ENCODE measurements around the gene SPAG16. TPM values are rescaled to one million over a fixed set of nuclear protein-coding genes. Genes with fewer than 3 reads are reported as not detected.
A peak's percentile ranks its signal among the peaks of the same experiment; 100 is the strongest.

Gene SPAG16
- polyA plus RNA-seq, 1 of the 3 experiments (the other 2 are of a cell fraction) = 29.5 TPM

DNA sequence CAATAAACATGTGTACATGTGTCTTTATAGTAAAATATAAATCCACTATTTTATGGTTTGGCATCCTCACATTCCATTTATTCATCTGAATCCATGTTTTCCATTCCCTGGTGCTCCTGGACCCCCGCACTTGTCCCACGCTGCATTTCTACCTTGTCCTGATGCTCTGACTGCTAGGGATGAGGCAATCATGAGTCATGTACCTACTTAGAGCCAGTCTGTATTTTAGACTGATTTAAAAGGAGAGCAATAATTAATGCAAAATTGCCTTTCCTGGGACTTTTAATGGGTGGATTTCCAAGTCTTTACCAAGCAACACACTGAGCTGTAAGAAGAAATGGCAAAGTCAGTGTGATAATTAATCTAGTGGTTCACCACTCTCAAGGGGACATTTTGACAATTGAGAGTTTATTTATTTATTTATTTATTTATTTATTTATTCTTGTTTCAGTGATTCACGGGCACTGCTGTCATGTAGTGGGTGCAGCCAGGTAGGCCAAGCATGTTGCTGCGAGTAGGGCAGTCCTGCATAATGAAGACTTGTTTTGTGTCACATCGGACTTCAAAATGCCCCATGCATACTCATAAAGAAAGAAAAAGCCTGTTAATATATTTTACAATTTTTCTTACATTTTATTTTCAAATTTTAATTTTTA is 707.3 kb downstream of the SPAG16 start:
- WGBS (ENCODE audit: low lambda C conversion rate) = 93% methylated on average over 5 of the region's 5 CpGs
- H3K36me3 ChIP-seq (replicated peaks in 1 of 2; ENCODE audit: control insufficient read depth in 1 of 2, insufficient read depth in 2 of 2, low read length in 1 of 2) = no peaks in the 10 kb centered on the region
- H3F3A ChIP-seq (replicated peaks; ENCODE audit: insufficient read depth) = peaks cover 8% of the 10 kb centered on the region
- H3K79me2 ChIP-seq (ENCODE audit: insufficient read depth) = no peaks in the 10 kb centered on the region
- CTCF ChIA-PET = no interaction called here
- H2AFZ ChIP-seq (ENCODE audit: low read depth) = no peak overlapping the region
- no peak overlapping the region for H3K9ac ChIP-seq
- peaks cover 0 to 16% of the 10 kb centered on the region in 2 experiments for H3K4me1 ChIP-seq (ENCODE audit: control insufficient read depth in 1 of 2, insufficient read depth in 2 of 2, low read depth in 1 of 2, low read length in 1 of 2)
- H3K4me2 ChIP-seq = no peak overlapping the region
- H3K4me3 ChIP-seq (ENCODE audit: low read depth in 2 of 2, low read length in 1 of 2) = no peak overlapping the region
- DNase-seq = no peak
- H3K9me2 ChIP-seq = no peaks in the 10 kb centered on the region; the same call in 1 of the 2 replicates
- H3K27me3 ChIP-seq (ENCODE audit: insufficient read depth) = no peaks in the 10 kb centered on the region
- no peaks in the 10 kb centered on the region for H3K9me3 ChIP-seq
- no peaks in the 10 kb centered on the region for H4K20me1 ChIP-seq (ENCODE audit: insufficient read depth)
- TF ChIP-seq, protein P1, sequence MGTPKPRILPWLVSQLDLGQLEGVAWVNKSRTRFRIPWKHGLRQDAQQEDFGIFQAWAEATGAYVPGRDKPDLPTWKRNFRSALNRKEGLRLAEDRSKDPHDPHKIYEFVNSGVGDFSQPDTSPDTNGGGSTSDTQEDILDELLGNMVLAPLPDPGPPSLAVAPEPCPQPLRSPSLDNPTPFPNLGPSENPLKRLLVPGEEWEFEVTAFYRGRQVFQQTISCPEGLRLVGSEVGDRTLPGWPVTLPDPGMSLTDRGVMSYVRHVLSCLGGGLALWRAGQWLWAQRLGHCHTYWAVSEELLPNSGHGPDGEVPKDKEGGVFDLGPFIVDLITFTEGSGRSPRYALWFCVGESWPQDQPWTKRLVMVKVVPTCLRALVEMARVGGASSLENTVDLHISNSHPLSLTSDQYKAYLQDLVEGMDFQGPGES (IDR thresholded peaks at IDR 0.05; ENCODE audit: low read depth, low read length) = no peak
- 0 out of 2 replicates have a peak, but pooled peaks have one; percentile 10 for TF ChIP-seq FOSL2 (IDR thresholded peaks at IDR 0.05; ENCODE audit: borderline replicate concordance, low read depth)
- H3K27ac ChIP-seq (ENCODE audit: low read depth in 2 of 2, low read length in 1 of 2) = no peak overlapping the region
- POLR2A ChIA-PET = no interaction called here

DNA sequence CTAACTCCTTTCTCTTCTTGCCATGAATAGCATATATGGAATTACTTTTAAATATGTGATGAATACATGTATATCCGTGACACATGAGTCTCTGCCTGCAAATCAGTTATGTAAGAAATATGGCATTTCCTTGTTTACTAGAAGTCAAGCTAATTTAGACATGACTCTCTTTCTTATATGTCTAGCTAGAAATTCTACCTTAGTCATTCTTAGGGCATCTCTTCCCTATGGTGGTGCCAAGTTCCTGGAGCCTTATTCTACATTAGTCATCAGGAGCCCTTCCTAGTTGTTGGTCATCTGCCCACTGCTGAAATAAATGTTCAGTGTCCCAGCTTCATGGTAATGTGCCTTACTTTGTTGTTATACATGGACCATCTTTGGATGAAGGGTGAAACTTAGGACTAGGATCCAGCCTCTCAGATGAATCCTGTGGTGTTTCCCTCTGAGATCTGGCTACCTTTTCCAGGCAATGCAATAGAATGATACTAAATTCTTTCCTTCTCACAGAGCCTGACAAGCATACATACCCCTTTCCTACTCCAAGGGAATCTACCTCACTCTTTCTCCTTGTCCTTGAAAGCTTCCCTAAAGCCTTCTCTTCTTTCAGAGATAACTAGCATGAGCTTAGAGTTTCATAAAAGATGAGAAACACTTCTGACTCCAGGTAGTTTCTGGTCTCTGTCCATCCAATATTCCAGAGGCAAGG is 711.3 kb downstream of the SPAG16 start:
- POLR2A ChIA-PET = no interaction called here
- Histone ChIP-seq H3F3A (replicated peaks; ENCODE audit: insufficient read depth) (peaks cover 8% of the 10 kb centered on the region), H3K27me3 (ENCODE audit: insufficient read depth) (no peaks in the 10 kb centered on the region), H3K79me2 (ENCODE audit: insufficient read depth) (no peaks in the 10 kb centered on the region), H3K36me3 (replicated peaks in 1 of 2; ENCODE audit: control insufficient read depth in 1 of 2, insufficient read depth in 2 of 2, low read length in 1 of 2) (no peaks in the 10 kb centered on the region), H3K9ac (peak overlapping the region; percentile 29; the same call in 1 of the 2 replicates), H3K4me2 (peak overlapping the region; percentile 62), H3K4me1 (ENCODE audit: control insufficient read depth in 1 of 2, insufficient read depth in 2 of 2, low read depth in 1 of 2, low read length in 1 of 2) (peaks cover 0 to 16% of the 10 kb centered on the region in 2 experiments; a peak in 3 of 4 replicates), H4K20me1 (ENCODE audit: insufficient read depth) (no peaks in the 10 kb centered on the region), H3K9me3 (no peaks in the 10 kb centered on the region), H3K27ac (ENCODE audit: low read depth in 2 of 2, low read length in 1 of 2) (peak overlapping the region in 1 of 2 experiments; percentile 79; a peak in 2 of 4 replicates), H3K9me2 (no peaks in the 10 kb centered on the region; the same call in 1 of the 2 replicates), H2AFZ (ENCODE audit: low read depth) (peak overlapping the region; percentile 43), H3K4me3 (ENCODE audit: low read depth in 2 of 2, low read length in 1 of 2) (no peak overlapping the region)
- 0% methylated on average over 1 of the region's 1 CpG for WGBS (ENCODE audit: low lambda C conversion rate)
- DNase-seq = no peak
- CTCF ChIA-PET = no interaction called here
- TF ChIP-seq RAD21 (IDR thresholded peaks at IDR 0.05; ENCODE audit: low read length) (no peak), TCF12 (IDR thresholded peaks at IDR 0.05) (peak; percentile 85), YY1 (IDR thresholded peaks at IDR 0.05; ENCODE audit: low read depth) (no peak), FOSL2 (IDR thresholded peaks at IDR 0.05; ENCODE audit: borderline replicate concordance, low read depth) (peak; percentile 94), EP300 (IDR thresholded peaks at IDR 0.05; ENCODE audit: borderline replicate concordance in 1 of 2, low read depth in 1 of 2, low read length in 1 of 2) (peak in 1 of 2 experiments; percentile 84; a peak in 2 of 4 replicates), SIN3A (IDR thresholded peaks at IDR 0.05; ENCODE audit: borderline replicate concordance, low read depth, low read length) (no peak), CHD2 (IDR thresholded peaks at IDR 0.05; ENCODE audit: low read length, partially characterized antibody) (no peak), POLR2AphosphoS5 (IDR thresholded peaks at IDR 0.05; ENCODE audit: low read depth, low read length) (peak; percentile 46; the same call in 1 of the 2 replicates), ELF1 (IDR thresholded peaks at IDR 0.05) (peak; percentile 74), JUND (IDR thresholded peaks at IDR 0.05) (peak; percentile 92), MEF2A (IDR thresholded peaks at IDR 0.05; ENCODE audit: borderline replicate concordance, low read depth) (peak; percentile 88), MXI1 (IDR thresholded peaks at IDR 0.05; ENCODE audit: low read depth, low read length) (no peak), GABPA (IDR thresholded peaks at IDR 0.05; ENCODE audit: low read depth) (no peak)
- TF ChIP-seq, protein P2, sequence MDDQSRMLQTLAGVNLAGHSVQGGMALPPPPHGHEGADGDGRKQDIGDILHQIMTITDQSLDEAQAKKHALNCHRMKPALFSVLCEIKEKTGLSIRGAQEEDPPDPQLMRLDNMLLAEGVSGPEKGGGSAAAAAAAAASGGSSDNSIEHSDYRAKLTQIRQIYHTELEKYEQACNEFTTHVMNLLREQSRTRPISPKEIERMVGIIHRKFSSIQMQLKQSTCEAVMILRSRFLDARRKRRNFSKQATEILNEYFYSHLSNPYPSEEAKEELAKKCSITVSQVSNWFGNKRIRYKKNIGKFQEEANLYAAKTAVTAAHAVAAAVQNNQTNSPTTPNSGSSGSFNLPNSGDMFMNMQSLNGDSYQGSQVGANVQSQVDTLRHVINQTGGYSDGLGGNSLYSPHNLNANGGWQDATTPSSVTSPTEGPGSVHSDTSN (IDR thresholded peaks at IDR 0.05) = peak; percentile 76; the same call in 1 of the 2 replicates
- TF ChIP-seq, protein P3, sequence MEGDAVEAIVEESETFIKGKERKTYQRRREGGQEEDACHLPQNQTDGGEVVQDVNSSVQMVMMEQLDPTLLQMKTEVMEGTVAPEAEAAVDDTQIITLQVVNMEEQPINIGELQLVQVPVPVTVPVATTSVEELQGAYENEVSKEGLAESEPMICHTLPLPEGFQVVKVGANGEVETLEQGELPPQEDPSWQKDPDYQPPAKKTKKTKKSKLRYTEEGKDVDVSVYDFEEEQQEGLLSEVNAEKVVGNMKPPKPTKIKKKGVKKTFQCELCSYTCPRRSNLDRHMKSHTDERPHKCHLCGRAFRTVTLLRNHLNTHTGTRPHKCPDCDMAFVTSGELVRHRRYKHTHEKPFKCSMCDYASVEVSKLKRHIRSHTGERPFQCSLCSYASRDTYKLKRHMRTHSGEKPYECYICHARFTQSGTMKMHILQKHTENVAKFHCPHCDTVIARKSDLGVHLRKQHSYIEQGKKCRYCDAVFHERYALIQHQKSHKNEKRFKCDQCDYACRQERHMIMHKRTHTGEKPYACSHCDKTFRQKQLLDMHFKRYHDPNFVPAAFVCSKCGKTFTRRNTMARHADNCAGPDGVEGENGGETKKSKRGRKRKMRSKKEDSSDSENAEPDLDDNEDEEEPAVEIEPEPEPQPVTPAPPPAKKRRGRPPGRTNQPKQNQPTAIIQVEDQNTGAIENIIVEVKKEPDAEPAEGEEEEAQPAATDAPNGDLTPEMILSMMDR (IDR thresholded peaks at IDR 0.05) = no peak
- TF ChIP-seq, protein P4, sequence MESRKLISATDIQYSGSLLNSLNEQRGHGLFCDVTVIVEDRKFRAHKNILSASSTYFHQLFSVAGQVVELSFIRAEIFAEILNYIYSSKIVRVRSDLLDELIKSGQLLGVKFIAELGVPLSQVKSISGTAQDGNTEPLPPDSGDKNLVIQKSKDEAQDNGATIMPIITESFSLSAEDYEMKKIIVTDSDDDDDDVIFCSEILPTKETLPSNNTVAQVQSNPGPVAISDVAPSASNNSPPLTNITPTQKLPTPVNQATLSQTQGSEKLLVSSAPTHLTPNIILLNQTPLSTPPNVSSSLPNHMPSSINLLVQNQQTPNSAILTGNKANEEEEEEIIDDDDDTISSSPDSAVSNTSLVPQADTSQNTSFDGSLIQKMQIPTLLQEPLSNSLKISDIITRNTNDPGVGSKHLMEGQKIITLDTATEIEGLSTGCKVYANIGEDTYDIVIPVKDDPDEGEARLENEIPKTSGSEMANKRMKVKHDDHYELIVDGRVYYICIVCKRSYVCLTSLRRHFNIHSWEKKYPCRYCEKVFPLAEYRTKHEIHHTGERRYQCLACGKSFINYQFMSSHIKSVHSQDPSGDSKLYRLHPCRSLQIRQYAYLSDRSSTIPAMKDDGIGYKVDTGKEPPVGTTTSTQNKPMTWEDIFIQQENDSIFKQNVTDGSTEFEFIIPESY (IDR thresholded peaks at IDR 0.05; ENCODE audit: borderline replicate concordance, low read depth) = peak; percentile 65; the same call in 1 of the 2 replicates
- TF ChIP-seq, protein P1 (IDR thresholded peaks at IDR 0.05; ENCODE audit: low read depth, low read length) = no peak
- TF ChIP-seq, protein P5, sequence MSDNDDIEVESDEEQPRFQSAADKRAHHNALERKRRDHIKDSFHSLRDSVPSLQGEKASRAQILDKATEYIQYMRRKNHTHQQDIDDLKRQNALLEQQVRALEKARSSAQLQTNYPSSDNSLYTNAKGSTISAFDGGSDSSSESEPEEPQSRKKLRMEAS (IDR thresholded peaks at IDR 0.05; ENCODE audit: low read depth) = no peak
